HG03103 (cell line): Measurements from ENCODE around the gene KERA.

Experiments
- ATAC-seq: cut with Tn5 transposase; IDR thresholded peaks from one replicate; pipeline ENCODE4 v1.9.1; 2021; ENCODE audit warnings: low read depth; ENCODE audit not compliant: unreplicated experiment

Gene KERA

GRCh38 chr12:91074154-91074709, 16.4 kb upstream of the KERA start:
- ATAC-seq, result no peak

GRCh38 chr12:91073426-91073825, 15.6 kb upstream of the KERA start:
- no peak for ATAC-seq

GRCh38 chr12:91072931-91073330, 15.1 kb upstream of the KERA start:
- no peak for ATAC-seq

DNA sequence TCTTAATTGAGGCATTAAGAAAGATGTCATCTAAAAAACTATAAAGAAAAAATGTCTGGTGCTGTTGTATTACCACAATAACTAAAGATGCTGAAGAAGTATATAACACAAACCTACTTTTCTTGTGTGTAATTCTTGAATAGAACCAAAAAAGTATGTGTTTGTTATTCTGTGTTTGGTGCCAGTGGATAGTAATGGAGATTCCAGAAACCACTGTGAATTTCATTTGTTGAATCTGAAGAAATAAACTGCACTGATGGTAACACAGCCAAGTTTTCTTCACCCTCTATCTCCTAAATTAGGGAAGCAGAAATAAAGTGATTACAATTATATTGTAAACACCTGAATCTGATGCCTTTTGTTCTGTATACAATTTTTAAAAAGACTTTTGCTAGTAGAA, 13.1 kb upstream of the KERA start:
- no peak for ATAC-seq

DNA sequence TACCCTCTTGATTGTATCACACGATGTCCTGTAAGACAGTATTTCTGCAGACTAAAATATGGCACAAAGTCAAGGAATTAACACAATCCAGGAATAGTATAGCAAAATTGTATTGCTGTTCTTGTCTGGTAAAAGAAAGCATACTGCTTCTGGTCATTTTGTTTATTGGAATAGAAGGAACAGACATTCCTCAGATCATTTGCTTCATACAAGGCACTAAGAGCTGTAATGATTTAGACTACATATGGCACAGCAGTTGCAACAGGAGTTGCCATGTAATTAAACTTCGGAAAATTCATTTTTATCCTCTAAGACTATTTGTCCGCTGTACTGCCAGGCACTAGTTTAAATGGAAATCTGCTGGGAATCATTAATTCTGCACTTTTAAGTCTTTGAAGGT, 7.6 kb upstream of the KERA start:
- ATAC-seq, result no peak

GRCh38 chr12:91064640-91065039, 6.8 kb upstream of the KERA start:
- ATAC-seq, result no peak

- ATAC-seq, result no peak
Observed at GRCh38 chr12:91061091-91061490, 3.3 kb upstream of the KERA start.

DNA sequence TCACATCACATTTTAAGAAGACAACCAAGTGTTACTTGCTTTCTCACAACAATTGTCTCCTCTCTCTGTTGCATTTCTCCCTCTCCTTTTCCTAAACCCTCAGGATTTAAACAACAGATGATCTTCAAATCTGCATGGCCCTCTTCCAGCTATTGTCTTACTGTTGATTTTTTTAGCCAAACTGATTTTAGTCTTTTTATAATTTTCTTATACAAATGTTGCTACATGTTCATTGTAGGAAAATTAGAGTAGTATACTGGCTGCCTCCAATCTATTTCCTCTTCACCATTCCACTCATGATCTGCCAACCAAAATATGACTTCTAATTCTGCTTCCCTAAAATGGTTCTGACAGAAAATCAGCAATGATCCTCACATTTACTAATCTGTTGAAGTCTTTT, 1.4 kb upstream of the KERA start:
- ATAC-seq, result no peak

DNA sequence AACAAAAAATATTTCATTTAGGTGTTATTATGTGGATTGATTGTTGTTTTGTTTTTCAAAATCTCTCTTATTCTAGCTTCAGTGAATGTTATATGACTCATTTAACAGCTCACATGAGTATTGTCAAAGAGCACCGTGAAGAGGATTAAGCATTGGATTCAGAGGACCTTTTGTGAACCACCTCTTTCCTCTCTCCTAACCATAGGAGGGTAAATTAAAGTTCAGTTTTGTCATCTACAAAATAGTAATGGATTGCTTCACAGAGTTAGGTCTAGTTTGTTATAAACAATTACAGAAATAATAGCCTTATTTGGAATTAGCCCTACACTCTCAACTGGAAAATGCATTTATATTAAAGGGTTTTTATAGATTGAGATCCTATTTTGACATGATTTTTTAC, 962 bp upstream of the KERA start:
- ATAC-seq, result no peak

GRCh38 chr12:91056488-91056887, 1.3 kb downstream of the KERA start:
- ATAC-seq, result no peak

GRCh38 chr12:91055976-91056375, 1.8 kb downstream of the KERA start:
- ATAC-seq, result no peak

- ATAC-seq, result no peak
Observed at GRCh38 chr12:91053951-91054715, 3.7 kb downstream of the KERA start.

DNA sequence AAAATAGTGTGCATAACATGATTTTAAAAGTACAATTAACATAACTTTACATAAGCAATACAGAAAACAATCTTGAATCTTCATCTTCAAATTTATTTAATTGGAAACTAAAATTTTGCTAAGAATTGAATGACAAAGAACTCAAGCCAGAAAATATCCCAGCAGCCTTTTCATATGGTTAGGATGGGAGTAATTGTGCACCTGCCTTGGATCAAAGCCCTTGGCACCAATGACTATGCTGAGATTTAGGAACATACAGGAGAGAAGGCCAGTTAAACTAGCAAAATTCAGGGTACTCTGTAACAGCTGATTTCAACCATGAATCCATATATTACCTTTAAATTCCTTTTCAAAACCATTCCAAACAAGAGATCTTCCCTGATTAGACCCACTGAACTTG, 5.8 kb downstream of the KERA start:
- no peak for ATAC-seq

DNA sequence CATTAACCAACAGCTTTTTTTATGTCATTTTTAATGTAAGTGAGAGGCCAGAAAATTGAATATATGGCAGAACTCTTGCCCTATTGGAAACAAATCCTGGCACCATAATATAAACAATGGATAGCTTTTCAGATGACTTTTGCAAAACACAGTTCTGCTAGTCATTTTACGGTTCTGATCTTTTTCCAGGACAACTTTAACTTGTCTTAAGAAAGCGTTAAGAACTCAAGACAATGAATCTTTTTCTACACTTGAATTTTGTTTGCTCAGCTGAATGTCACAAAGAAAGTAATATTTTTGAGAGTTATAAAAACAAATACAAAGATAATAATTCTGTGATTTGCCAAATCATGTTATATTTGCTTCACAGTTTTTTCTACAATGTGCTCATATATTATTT, 13.2 kb downstream of the KERA start:
- ATAC-seq, result no peak

GRCh38 chr12:91043408-91043807, 14.4 kb downstream of the KERA start:
- ATAC-seq, result no peak

DNA sequence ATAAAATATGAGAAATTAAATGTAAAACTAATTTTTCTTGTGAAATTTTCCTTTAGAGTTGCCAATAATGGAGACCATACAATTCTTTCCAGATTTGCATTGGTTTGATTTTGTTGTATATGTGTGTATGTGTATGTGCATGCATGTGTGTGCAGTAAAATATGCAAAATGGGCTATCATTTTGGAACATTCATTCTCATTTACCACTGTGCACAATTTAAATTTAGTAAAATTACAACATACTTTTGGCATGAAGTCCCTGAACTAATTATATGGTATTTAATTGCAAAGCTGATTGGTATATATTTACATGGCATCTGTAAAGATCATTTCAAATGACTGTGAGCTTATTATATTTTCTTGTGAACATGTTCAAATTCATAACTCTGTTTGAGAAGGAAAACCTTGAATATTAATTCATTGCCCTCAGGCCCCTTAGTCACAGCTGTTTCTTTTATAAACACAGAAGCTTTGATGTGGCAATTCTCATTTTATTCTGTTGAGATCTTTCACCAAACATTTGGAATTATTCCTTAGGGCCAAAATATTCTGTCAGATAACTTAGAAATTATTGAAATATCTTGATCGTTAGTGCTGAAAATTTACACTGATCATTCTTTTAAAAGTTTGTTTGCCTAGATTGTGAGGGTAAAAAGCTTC, 17.6 kb downstream of the KERA start:
- no peak for ATAC-seq

DNA sequence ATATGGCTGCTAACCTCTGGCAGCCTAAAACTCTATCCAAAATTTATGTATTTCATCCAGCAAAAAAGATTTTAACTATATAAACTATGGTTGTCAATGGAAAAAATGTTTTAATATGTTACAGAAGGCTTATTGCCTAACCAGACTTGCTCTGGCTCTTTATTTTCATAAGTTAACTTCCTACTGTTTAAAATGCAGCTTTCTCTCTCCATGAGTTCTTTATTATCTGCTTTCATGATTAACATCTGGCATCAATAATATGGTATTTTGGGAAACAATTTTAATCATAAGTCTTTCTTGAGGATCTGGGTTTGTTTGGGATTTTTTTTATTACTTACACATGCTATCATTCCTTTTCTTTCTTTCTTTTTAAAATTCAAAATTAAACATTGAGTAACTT, 20.5 kb downstream of the KERA start:
- ATAC-seq, result no peak

DNA sequence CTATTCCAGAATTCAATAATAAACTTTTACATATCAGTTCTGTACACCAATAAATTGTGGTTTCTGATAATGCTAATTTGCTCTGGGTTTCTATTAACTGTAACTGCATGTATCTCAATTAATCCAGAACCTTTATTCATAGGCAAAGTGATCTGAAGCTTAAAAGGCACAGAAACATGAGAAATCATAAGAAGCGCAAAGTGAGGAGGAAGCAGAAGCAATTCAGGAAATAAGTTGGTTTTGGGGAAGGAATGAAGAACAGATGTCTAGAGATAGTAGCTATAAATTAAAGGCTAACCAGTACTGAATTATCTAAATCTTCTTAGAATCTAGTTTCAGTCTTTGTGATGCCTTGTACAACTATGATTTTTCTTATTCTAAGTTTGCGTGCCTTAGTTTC, 24.6 kb downstream of the KERA start:
- ATAC-seq, result no peak

DNA sequence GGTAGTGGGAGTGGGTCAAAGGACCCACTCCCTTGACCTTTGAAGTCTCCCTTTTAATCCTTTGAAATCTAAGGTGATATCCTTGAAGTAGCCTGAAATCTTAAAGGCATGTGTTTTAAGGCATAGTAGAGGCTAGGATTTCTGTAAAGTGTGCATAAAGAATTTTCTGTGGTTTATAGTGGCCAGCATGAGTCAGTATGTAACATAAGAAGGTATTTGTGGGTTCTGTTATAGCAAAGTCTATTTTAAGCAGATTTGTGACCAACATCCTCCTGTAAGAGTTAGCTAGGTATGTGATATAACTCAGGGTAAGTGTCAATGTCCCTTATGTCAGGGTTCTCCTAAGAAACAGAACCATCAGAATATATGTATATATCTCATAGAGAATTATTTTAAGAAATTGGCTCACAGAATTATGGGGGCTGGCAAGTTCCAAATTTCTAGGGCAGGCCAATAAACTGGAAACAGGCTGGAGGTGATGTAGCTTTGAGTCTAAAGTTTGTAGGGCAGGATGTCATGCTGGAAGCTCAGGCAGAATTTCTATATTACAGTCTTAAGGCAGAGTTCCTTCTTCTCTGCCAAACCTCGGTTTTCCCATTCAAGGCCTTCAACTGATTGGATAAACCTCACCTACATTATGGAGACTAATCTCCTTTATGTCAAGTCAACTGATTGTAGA, 34.4 kb downstream of the KERA start:
- ATAC-seq, result peak; percentile 64

- no peak for ATAC-seq
Observed at GRCh38 chr12:91021076-91021475, 36.7 kb downstream of the KERA start.

DNA sequence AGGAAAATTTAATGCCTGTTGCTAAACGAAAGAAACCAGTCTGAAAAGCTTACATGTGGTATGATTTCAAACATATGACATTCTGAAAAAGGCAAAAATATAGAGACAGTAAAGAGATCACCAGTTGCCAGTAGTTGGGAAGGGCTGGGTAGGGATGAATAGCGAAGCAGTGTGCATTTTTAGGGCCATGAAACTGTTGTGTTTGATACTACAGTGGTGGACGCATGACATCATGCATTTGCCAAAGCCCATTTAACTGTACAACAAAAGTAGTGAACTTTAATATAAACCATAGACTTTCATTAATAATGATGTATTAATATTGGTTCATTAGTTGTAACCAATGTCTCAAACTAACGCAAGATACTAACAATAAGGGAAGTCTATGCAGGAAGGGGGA, 38.4 kb downstream of the KERA start:
- ATAC-seq, result no peak
